Heart right ventricle (tissue), 16 donors: Measurements from ENCODE around the gene SPDEF. TPM values are rescaled to one million over a fixed set of nuclear protein-coding genes. Genes with fewer than 3 reads are reported as not detected.

ENCODE experiments used
- ATAC-seq, 8 donors: fragments of 200-7000 bp; cut with Tn5 transposase; one replicate each; pipeline ENCODE4 v1.9.1; 2020; ENCODE audit warnings: mild to moderate bottlenecking in 8 of 8, moderate library complexity in 8 of 8, moderate number of reproducible peaks in 1 of 8
- DNase-seq, 2 donors: peaks; one replicate each; pipeline ENCODE4 v3.0.0-alpha.2; 2020
- H3K27ac ChIP-seq, 10 donors: fragments of 200-600 bp; sonication (generic) in 2 of 10; one replicate each; pipeline versions ENCODE4 v1.5.0 to v1.8.0; 2020 to 2022; ENCODE audit warnings: mild to moderate bottlenecking in 3 of 10
- H3K27me3 ChIP-seq, 7 donors: fragments of 200-600 bp; one replicate each; pipeline ENCODE4 v1.8.0; 2021 to 2022; ENCODE audit warnings: mild to moderate bottlenecking in 2 of 7
- H3K36me3 ChIP-seq, 9 donors: fragments of 200-600 bp; sonication (generic) in 1 of 9; one replicate each; pipeline versions ENCODE4 v1.5.0 to v1.8.0; 2020 to 2022; ENCODE audit warnings: mild to moderate bottlenecking in 2 of 9
- H3K4me1 ChIP-seq, 9 donors: fragments of 200-600 bp; sonication (generic) in 1 of 9; one replicate each; pipeline versions ENCODE4 v1.5.0 to v1.8.0; 2020 to 2022; ENCODE audit warnings: mild to moderate bottlenecking in 4 of 9
- H3K4me3 ChIP-seq, 10 donors: fragments of 200-600 bp; sonication (generic) in 2 of 10; one replicate each; pipeline versions ENCODE4 v1.5.0 to v1.8.0; 2020 to 2022; ENCODE audit warnings: mild to moderate bottlenecking in 7 of 10, moderate library complexity in 2 of 10
- H3K9me3 ChIP-seq, 11 donors: fragments of 200-600 bp in 10 of 11; sonication (generic) in 2 of 11; one replicate each; pipeline versions ENCODE4 v1.5.0 to v1.8.0; 2013 to 2022; ENCODE audit warnings: mild to moderate bottlenecking in 2 of 11, control low read depth in 1 of 11, moderate library complexity in 1 of 11
- CTCF ChIP-seq, 9 donors: fragments of 200-600 bp; sonication (generic) in 2 of 9; IDR thresholded peaks; one replicate each; pipeline versions ENCODE4 v1.5.0 to v1.8.0; 2021 to 2022; ENCODE audit warnings: antibody characterized with exemption in 9 of 9, mild to moderate bottlenecking in 5 of 9, moderate library complexity in 1 of 9
- WGBS, 2 donors: extraction: QIAGEN DNeasy Blood & Tissue Kit; methylation state at CpG; one replicate each; pipeline ENCODE4 v1.1.7; 2013; ENCODE audit warnings: inconsistent platforms in 1 of 2; 5-methylcytosine and 5-hydroxymethylcytosine counted together
- intact Hi-C, 10 donors: fragments of 100-400 bp; cut with DNase I; formaldehyde crosslinking; loops; one replicate each; pipeline versions ENCODE4 v1.11.1 to v1.14.2; 2022
- polyA plus RNA-seq, 2 donors: library from polyadenylated mRNA; stranded (reverse); fragments of 200-250 nt; gene quantifications; one replicate each; pipeline ENCODE4 v1.2.3, GENCODE V29; 2013
- total RNA-seq, 10 donors: library from RNA; stranded (reverse); fragmentation: NEBNext Ultra II Directional in 3 of 10; extraction: Animal tissue kit (Norgen Biotek cat#: 25700) in 3 of 10; gene quantifications; one replicate each; pipeline versions ENCODE4 v1.2.1 to v1.2.4, GENCODE V29; 2021 to 2023
- donor health status: Arrhythmogenic right ventricular cardiomyopathy.
- donor health status: ischemic (EF 13 %, LVEDD 7.1; RV severe dilation, severe dysfunction).
- donor health status: healthy with polysubstance abuse.
- donor health status: DM: no; HTN: yes; CAD: no.
- donor health status: DM: no; HTN: no; CAD: no.
- donor health status: ischemic (EF 25% LVEDD 6.9; RV normal size, moderate dysfunction).
- donor health status: ischemic (EF 25% LVEDD 5.7; RV mildly dilated, moderate dysfunction).
- donor health status: healthy.
- donor health status: DM: yes; HTN: yes; CAD: no.
- donor health status: Ischemic cardiomyopathy.
- donor health status: ischemic (EF 35%, LVEDD 5.7; RV mildly dilated, moderate dysfunction).
- donor health status: nonischemic (EF 11% LVEDD 7.7; RV severe dilation, severe dysfunction).
- donor health status: DM: yes; HTN: yes; CAD: no.
- donor health status: PGD.
- donor health status: ischemic (EF 29% LVEDD 5.4; RV normal size, mild dysfunction).
- donor health status: nonischemic (EF 23%, LVEDD 6.1; RV moderate dilation, normal function).

Gene SPDEF
- total and polyA plus RNA-seq, 12 donors = 0.15 to 0.60 (median 0.22) TPM; not detected in 2

- no peak for DNase-seq
- H3K27me3 ChIP-seq = no peaks in the 10 kb centered on the region
- H3K36me3 ChIP-seq = peaks cover 0 to 6% (median 0%) of the 10 kb centered on the region in 9 donors
- H3K9me3 ChIP-seq = no peaks in the 10 kb centered on the region
- no peak for TF ChIP-seq CTCF (IDR thresholded peaks at IDR 0.05)
- no peak overlapping the region for H3K27ac ChIP-seq
- ATAC-seq = no peak
- H3K4me3 ChIP-seq = no peak overlapping the region
- intact Hi-C loops = no loop called here
- H3K4me1 ChIP-seq = no peaks in the 10 kb centered on the region
- 90 to 92% methylated on average over 7 of the region's 7 CpGs for WGBS, 2 donors
Measured at GRCh38 chr6:34578445-34579262, 22.5 kb upstream of the SPDEF start.

GRCh38 chr6:34576286-34576955 lies 20.3 kb upstream of the SPDEF start:
- intact Hi-C loops = no loop called here
- H3K36me3 ChIP-seq = no peaks in the 10 kb centered on the region
- no peaks in the 10 kb centered on the region for H3K4me1 ChIP-seq
- no peak for ATAC-seq
- H3K9me3 ChIP-seq = no peaks in the 10 kb centered on the region
- no peak for DNase-seq
- no peak for TF ChIP-seq CTCF (IDR thresholded peaks at IDR 0.05)
- WGBS, 2 donors = 83% methylated on average over 18 of the region's 18 CpGs
- H3K27ac ChIP-seq = no peak overlapping the region
- no peak overlapping the region for H3K4me3 ChIP-seq
- no peaks in the 10 kb centered on the region for H3K27me3 ChIP-seq

DNA sequence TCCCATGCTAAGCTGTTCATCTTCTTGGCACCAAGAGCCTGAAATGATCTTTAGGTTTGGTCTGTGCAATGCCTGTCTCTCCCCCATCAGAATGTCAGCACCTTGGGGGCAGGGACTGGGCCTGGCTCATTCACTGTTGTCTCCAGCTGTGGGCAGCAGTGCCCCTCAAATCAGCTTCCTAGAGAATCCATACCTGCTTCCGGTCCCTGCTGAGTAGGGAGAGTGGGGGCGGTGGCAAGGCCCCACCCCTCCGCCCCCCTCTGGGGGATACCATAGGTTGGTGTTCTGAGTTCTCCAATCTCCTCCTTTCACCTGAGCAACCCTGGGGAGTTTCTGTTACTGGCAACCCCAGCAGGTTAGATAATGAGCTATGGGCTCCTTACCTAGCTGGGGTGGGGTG lies 19.2 kb upstream of the SPDEF start:
- Histone ChIP-seq H3K36me3 (no peaks in the 10 kb centered on the region), H3K4me3 (no peak overlapping the region), H3K9me3 (no peaks in the 10 kb centered on the region), H3K27ac (no peak overlapping the region), H3K4me1 (no peaks in the 10 kb centered on the region), H3K27me3 (peaks cover 0 to 2% (median 0%) of the 10 kb centered on the region in 7 donors)
- no peak for TF ChIP-seq CTCF (IDR thresholded peaks at IDR 0.05)
- intact Hi-C loops = no loop called here
- no peak for DNase-seq
- WGBS, 2 donors = 68 to 73% methylated on average over 3 of the region's 3 CpGs
- ATAC-seq = no peak

- TF ChIP-seq CTCF (IDR thresholded peaks at IDR 0.05) = no peak
- intact Hi-C loops = no loop called here
- H3K4me3 ChIP-seq = no peak overlapping the region
- no peaks in the 10 kb centered on the region for H3K36me3 ChIP-seq
- no peak overlapping the region for H3K27ac ChIP-seq
- peaks cover 0 to 7% (median 0%) of the 10 kb centered on the region in 7 donors for H3K27me3 ChIP-seq
- H3K4me1 ChIP-seq = no peaks in the 10 kb centered on the region
- DNase-seq (no peak), ATAC-seq (peak in 1 of 8 donors; percentile 43)
- WGBS, 2 donors = 70 to 74% methylated on average over 10 of the region's 10 CpGs
- no peaks in the 10 kb centered on the region for H3K9me3 ChIP-seq
Measured at GRCh38 chr6:34574647-34575293, 18.6 kb upstream of the SPDEF start.
